Measurements from ENCODE around the gene SLC35B2. TPM values are rescaled to one million over a fixed set of nuclear protein-coding genes. Genes with fewer than 3 reads are reported as not detected.

The SLC35B2 gene
- total and polyA plus RNA-seq, 10 of the 15 experiments (the other 5 are each of a cell fraction or from before 2014, with no cell fraction given): 11.3 to 45.4 (median 33.8) TPM

- TF ChIP-seq, protein P1, sequence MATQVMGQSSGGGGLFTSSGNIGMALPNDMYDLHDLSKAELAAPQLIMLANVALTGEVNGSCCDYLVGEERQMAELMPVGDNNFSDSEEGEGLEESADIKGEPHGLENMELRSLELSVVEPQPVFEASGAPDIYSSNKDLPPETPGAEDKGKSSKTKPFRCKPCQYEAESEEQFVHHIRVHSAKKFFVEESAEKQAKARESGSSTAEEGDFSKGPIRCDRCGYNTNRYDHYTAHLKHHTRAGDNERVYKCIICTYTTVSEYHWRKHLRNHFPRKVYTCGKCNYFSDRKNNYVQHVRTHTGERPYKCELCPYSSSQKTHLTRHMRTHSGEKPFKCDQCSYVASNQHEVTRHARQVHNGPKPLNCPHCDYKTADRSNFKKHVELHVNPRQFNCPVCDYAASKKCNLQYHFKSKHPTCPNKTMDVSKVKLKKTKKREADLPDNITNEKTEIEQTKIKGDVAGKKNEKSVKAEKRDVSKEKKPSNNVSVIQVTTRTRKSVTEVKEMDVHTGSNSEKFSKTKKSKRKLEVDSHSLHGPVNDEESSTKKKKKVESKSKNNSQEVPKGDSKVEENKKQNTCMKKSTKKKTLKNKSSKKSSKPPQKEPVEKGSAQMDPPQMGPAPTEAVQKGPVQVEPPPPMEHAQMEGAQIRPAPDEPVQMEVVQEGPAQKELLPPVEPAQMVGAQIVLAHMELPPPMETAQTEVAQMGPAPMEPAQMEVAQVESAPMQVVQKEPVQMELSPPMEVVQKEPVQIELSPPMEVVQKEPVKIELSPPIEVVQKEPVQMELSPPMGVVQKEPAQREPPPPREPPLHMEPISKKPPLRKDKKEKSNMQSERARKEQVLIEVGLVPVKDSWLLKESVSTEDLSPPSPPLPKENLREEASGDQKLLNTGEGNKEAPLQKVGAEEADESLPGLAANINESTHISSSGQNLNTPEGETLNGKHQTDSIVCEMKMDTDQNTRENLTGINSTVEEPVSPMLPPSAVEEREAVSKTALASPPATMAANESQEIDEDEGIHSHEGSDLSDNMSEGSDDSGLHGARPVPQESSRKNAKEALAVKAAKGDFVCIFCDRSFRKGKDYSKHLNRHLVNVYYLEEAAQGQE (IDR thresholded peaks at IDR 0.05; ENCODE audit: low read depth, low read length): no peak
- TF ChIP-seq ZBTB4 (CRISPR knock-in tag; IDR thresholded peaks at IDR 0.05) (no peak), RCOR1 (conservative IDR thresholded peaks at IDR 0.05; ENCODE audit: low read depth, low read length) (no peak), KAT2A (conservative IDR thresholded peaks at IDR 0.05; ENCODE audit: control insufficient read depth, low read depth, low read length) (no peak), POLR2A (IDR thresholded peaks at IDR 0.05; ENCODE audit: low read depth, low read length) (peak; percentile 76), HDGF (IDR thresholded peaks at IDR 0.05) (no peak), SIN3A (IDR thresholded peaks at IDR 0.05; ENCODE audit: low read depth, low read length) (no peak), BCL11A (IDR thresholded peaks at IDR 0.05; ENCODE audit: low read depth, low read length) (no peak), PAX5 (IDR thresholded peaks at IDR 0.05; ENCODE audit: borderline replicate concordance, low read depth, low read length) (no peak), ZNF622 (IDR thresholded peaks at IDR 0.05) (no peak), RB1 (IDR thresholded peaks at IDR 0.05; ENCODE audit: borderline replicate concordance) (no peak), SMAD1 (IDR thresholded peaks at IDR 0.05; ENCODE audit: low read depth, partially characterized antibody) (no peak)
- TF ChIP-seq, protein P2, sequence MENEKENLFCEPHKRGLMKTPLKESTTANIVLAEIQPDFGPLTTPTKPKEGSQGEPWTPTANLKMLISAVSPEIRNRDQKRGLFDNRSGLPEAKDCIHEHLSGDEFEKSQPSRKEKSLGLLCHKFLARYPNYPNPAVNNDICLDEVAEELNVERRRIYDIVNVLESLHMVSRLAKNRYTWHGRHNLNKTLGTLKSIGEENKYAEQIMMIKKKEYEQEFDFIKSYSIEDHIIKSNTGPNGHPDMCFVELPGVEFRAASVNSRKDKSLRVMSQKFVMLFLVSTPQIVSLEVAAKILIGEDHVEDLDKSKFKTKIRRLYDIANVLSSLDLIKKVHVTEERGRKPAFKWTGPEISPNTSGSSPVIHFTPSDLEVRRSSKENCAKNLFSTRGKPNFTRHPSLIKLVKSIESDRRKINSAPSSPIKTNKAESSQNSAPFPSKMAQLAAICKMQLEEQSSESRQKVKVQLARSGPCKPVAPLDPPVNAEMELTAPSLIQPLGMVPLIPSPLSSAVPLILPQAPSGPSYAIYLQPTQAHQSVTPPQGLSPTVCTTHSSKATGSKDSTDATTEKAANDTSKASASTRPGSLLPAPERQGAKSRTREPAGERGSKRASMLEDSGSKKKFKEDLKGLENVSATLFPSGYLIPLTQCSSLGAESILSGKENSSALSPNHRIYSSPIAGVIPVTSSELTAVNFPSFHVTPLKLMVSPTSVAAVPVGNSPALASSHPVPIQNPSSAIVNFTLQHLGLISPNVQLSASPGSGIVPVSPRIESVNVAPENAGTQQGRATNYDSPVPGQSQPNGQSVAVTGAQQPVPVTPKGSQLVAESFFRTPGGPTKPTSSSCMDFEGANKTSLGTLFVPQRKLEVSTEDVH (IDR thresholded peaks at IDR 0.05; ENCODE audit: low read depth, partially characterized antibody): no peak
- TF ChIP-seq, protein P3, sequence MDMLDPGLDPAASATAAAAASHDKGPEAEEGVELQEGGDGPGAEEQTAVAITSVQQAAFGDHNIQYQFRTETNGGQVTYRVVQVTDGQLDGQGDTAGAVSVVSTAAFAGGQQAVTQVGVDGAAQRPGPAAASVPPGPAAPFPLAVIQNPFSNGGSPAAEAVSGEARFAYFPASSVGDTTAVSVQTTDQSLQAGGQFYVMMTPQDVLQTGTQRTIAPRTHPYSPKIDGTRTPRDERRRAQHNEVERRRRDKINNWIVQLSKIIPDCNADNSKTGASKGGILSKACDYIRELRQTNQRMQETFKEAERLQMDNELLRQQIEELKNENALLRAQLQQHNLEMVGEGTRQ (IDR thresholded peaks at IDR 0.05; ENCODE audit: borderline replicate concordance, low read depth, low read length): no peak
- TF ChIP-seq, protein P4, sequence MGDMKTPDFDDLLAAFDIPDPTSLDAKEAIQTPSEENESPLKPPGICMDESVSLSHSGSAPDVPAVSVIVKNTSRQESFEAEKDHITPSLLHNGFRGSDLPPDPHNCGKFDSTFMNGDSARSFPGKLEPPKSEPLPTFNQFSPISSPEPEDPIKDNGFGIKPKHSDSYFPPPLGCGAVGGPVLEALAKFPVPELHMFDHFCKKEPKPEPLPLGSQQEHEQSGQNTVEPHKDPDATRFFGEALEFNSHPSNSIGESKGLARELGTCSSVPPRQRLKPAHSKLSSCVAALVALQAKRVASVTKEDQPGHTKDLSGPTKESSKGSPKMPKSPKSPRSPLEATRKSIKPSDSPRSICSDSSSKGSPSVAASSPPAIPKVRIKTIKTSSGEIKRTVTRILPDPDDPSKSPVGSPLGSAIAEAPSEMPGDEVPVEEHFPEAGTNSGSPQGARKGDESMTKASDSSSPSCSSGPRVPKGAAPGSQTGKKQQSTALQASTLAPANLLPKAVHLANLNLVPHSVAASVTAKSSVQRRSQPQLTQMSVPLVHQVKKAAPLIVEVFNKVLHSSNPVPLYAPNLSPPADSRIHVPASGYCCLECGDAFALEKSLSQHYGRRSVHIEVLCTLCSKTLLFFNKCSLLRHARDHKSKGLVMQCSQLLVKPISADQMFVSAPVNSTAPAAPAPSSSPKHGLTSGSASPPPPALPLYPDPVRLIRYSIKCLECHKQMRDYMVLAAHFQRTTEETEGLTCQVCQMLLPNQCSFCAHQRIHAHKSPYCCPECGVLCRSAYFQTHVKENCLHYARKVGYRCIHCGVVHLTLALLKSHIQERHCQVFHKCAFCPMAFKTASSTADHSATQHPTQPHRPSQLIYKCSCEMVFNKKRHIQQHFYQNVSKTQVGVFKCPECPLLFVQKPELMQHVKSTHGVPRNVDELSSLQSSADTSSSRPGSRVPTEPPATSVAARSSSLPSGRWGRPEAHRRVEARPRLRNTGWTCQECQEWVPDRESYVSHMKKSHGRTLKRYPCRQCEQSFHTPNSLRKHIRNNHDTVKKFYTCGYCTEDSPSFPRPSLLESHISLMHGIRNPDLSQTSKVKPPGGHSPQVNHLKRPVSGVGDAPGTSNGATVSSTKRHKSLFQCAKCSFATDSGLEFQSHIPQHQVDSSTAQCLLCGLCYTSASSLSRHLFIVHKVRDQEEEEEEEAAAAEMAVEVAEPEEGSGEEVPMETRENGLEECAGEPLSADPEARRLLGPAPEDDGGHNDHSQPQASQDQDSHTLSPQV (IDR thresholded peaks at IDR 0.05): no peak
These were observed 2.1 kb downstream of the SLC35B2 start (continued) for GRCh38 chr6:44255105-44255808.

All from GM12878 (cell line).